GM23248 (cell line): ENCODE results near the gene NGDN.

Experiments used
- EZH2 ChIP-seq: fragments of 200-600 bp; sonication (generic); IDR thresholded peaks from 2 replicates; pipeline ENCODE4 v1.6.1; 2018; ENCODE audit warnings: antibody characterized with exemption, mild to moderate bottlenecking; ENCODE audit not compliant: insufficient read depth, poor library complexity, severe bottlenecking
- EZH2phosphoT487 ChIP-seq: fragments of 200-600 bp; sonication (generic); IDR thresholded peaks from 2 replicates; pipeline ENCODE4 v1.6.1; 2018; ENCODE audit warnings: antibody characterized with exemption, moderate library complexity, mild to moderate bottlenecking, low read depth; ENCODE audit not compliant: insufficient read depth

DNA sequence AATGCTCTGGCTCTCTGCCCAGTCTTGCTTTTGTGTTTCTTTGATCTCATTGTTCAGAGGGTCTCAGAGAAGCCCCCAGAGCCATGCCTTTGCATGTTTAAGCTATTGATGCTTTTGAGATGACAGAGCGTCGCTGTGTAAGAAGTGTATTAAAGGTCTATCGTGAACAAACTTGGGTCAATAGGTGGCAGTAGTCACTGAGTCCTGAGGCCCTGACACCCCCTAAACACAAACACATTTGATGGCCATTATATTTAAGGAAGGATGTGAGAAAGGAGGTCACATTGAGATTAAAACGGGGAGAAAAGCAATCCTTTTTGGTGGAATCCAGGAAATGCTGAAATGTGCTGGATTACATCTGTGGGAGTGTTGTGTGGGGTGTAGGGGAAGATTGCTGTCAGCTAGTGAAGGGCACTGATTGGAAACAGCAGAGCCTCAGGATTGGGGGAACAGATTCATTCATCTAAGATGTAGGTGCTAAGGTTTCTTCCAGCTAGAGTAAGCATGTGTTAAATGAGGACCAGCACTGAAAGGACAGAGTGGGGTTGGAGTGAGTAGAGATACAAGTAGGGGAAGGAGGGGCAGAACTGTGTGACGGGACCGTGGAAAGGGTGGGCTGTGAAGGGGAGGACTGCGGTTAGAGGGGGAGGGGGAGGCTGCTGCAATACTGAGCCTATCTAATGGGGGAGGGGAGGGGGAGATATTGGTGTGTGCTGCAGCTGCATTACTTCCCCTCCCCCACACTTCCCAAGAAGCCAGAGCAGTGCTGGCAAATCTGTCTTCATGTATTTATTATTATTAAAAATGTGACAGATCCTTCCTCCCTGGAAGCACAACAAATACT lies 12.7 kb downstream of the NGDN start:
- TF ChIP-seq EZH2phosphoT487 (no peak), EZH2 (no peak)
